Measurements from ENCODE around the gene ISL1. TPM values are rescaled to one million over a fixed set of nuclear protein-coding genes. Genes with fewer than 3 reads are reported as not detected.

ISL1 gene
- total and polyA plus RNA-seq, 2 donors (not counting 1 experiment from before 2014, with no cell fraction given) = not detected

- H3K9me3 Mint-ChIP-seq (ENCODE audit: insufficient read depth) = no peaks in the 10 kb centered on the region
- WGBS (ENCODE audit: insufficient coverage) = no CpG with 5 or more reads among the region's 2 CpGs
Observed at GRCh38 chr5:51371052-51371451, 12.2 kb upstream of the ISL1 start.

More at GRCh38 chr5:51371052-51371451, 12.2 kb upstream of the ISL1 start:
- CTCF ChIA-PET = no interaction called here
- no peak for TF ChIP-seq EZH2 (IDR thresholded peaks at IDR 0.05; ENCODE audit: borderline replicate concordance, insufficient read depth, low read depth, low read length, poor library complexity, severe bottlenecking)
- TF ChIP-seq CTCF (IDR thresholded peaks at IDR 0.05) = no peak
- POLR2A ChIA-PET = no interaction called here
- no peak overlapping the region for H3K4me3 Mint-ChIP-seq
- intact Hi-C loops (cut with micrococcal nuclease) = no loop called here
- no peak overlapping the region for H3K27ac Mint-ChIP-seq
- Histone ChIP-seq H2AFZ (ENCODE audit: insufficient read depth, low read depth, low read length, poor library complexity, severe bottlenecking) (no peak overlapping the region), H3K36me3 (replicated peaks in 1 of 2; ENCODE audit: control extremely low read depth in 1 of 2, control insufficient read depth in 1 of 2, extremely low read depth in 1 of 2, insufficient read depth in 2 of 2, low read length in 1 of 2) (no peaks in the 10 kb centered on the region), H3K27me3 (replicated peaks in 1 of 4; ENCODE audit: control extremely low read depth in 1 of 4, control insufficient read depth in 3 of 4, insufficient read depth in 4 of 4, low read length in 3 of 4) (no peaks in the 10 kb centered on the region), H3K4me1 (ENCODE audit: control insufficient read depth in 2 of 2, insufficient read depth in 2 of 2, low read length in 2 of 2) (no peaks in the 10 kb centered on the region), H4K20me1 (ENCODE audit: control insufficient read depth, insufficient read depth, low read length, poor library complexity, severe bottlenecking) (no peaks in the 10 kb centered on the region), H3K9me3 (ENCODE audit: control extremely low read depth in 1 of 3, control insufficient read depth in 2 of 3, insufficient read depth in 1 of 3, low read length in 2 of 3) (no peaks in the 10 kb centered on the region), H3K4me2 (replicated peaks; ENCODE audit: low read depth, low read length, poor library complexity, severe bottlenecking) (no peak overlapping the region), H3K9ac (ENCODE audit: low read length) (no peak overlapping the region), H3K4me3 (ENCODE audit: control extremely low read depth in 1 of 5, extremely low read depth in 1 of 5, insufficient read depth in 1 of 5, low read depth in 2 of 5, low read length in 4 of 5) (no peak overlapping the region), H3K79me2 (ENCODE audit: control insufficient read depth, insufficient read depth, low read length) (no peaks in the 10 kb centered on the region), H3K27ac (ENCODE audit: low read length in 2 of 2) (no peak overlapping the region)
- H3K27me3 Mint-ChIP-seq = peaks cover 6% of the 10 kb centered on the region
- no peak for ATAC-seq (ENCODE audit: low read depth)
- DNase-seq = no peak
- H3K4me1 Mint-ChIP-seq = no peaks in the 10 kb centered on the region
